ENCODE results near the gene AIPL1. TPM values are rescaled to one million over a fixed set of nuclear protein-coding genes. Genes with fewer than 3 reads are reported as not detected.

AIPL1 gene
- total RNA-seq, 6 donors from 2014 or later = not detected

DNA sequence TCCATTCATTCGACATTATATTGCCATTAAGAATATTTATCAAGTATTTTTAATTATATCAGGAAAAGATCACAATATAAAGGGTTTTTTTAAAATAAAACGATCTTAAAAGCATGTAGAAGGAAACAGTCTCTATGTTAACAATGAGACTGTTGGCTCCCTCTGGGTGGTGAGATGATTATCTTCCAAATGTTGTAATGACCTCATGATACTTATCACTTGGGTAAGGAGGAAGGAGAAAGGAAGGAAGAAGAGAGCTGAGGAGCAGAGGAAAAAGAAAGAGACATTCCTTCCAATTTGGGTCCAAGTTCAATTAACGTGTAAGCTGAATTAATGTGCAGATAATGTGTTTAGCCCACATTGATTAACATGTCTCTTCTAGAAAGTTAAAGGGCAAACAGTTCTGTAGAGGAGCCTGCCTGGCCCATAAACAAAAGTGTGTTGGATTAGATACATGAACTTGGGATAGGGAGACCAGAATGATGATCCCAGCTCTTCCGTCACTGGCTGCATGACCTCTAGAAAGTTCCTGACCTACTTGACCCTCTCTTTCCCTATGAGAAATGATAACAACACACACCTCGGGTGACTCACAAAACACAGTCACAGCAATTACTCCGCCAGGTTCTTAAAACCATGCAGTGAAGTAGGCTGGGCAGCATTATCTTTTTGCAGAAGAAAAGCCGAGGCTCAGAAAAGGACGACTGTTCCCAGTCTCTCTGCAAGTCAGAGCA is 41.3 kb upstream of the AIPL1 start:
- no peak for TF ChIP-seq POLR2A (IDR thresholded peaks at IDR 0.05)
- TF ChIP-seq, protein P1, sequence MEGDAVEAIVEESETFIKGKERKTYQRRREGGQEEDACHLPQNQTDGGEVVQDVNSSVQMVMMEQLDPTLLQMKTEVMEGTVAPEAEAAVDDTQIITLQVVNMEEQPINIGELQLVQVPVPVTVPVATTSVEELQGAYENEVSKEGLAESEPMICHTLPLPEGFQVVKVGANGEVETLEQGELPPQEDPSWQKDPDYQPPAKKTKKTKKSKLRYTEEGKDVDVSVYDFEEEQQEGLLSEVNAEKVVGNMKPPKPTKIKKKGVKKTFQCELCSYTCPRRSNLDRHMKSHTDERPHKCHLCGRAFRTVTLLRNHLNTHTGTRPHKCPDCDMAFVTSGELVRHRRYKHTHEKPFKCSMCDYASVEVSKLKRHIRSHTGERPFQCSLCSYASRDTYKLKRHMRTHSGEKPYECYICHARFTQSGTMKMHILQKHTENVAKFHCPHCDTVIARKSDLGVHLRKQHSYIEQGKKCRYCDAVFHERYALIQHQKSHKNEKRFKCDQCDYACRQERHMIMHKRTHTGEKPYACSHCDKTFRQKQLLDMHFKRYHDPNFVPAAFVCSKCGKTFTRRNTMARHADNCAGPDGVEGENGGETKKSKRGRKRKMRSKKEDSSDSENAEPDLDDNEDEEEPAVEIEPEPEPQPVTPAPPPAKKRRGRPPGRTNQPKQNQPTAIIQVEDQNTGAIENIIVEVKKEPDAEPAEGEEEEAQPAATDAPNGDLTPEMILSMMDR (IDR thresholded peaks at IDR 0.05) = no peak
- TF ChIP-seq EP300 (IDR thresholded peaks at IDR 0.05) = no peak
- no peak for TF ChIP-seq POLR2AphosphoS5 (IDR thresholded peaks at IDR 0.05)
- Histone ChIP-seq H3K4me3 (no peak overlapping the region), H3K27me3 (no peaks in the 10 kb centered on the region), H3K36me3 (no peaks in the 10 kb centered on the region), H3K27ac (no peak overlapping the region), H3K9me3 (no peaks in the 10 kb centered on the region), H3K4me1 (peaks cover 0 to 6% (median 4%) of the 10 kb centered on the region in 4 donors)
- DNase-seq = no peak
- no peak for ATAC-seq (ENCODE audit: low FRiP score in 2 of 2)
- WGBS, 2 donors = 67 to 68% methylated on average over 8 of the region's 8 CpGs

DNA sequence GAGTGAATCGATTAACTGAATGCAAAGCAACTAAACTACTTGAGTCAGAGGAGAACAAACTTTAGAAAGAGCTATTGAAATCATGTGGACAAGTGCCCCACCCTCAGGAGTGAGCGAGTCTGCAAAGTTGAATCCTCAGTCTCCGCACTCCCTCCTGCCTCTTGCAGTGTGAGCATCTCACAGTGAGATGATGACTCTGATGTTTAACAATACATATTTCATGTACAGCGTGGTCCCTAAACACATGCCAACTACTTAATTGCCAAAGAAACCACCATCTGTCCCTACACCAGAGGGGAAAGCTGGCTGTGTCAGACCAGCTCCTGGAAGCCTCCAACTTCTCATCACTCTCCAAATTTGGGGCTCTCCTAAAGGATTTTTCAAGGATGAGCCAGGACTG is 40.5 kb upstream of the AIPL1 start:
- TF ChIP-seq EP300 (IDR thresholded peaks at IDR 0.05) (no peak), POLR2A (IDR thresholded peaks at IDR 0.05) (no peak), POLR2AphosphoS5 (IDR thresholded peaks at IDR 0.05) (no peak)
- TF ChIP-seq, protein P1 (IDR thresholded peaks at IDR 0.05) = no peak
- H3K27me3 ChIP-seq = no peaks in the 10 kb centered on the region
- H3K36me3 ChIP-seq = no peaks in the 10 kb centered on the region
- H3K4me1 ChIP-seq = peaks cover 0 to 6% (median 4%) of the 10 kb centered on the region in 4 donors
- H3K9me3 ChIP-seq = no peaks in the 10 kb centered on the region
- no peak for DNase-seq
- H3K27ac ChIP-seq = no peak overlapping the region
- WGBS, 2 donors = 72 to 83% methylated on average over 4 of the region's 4 CpGs
- no peak overlapping the region for H3K4me3 ChIP-seq
- no peak for ATAC-seq (ENCODE audit: low FRiP score in 2 of 2)

DNA sequence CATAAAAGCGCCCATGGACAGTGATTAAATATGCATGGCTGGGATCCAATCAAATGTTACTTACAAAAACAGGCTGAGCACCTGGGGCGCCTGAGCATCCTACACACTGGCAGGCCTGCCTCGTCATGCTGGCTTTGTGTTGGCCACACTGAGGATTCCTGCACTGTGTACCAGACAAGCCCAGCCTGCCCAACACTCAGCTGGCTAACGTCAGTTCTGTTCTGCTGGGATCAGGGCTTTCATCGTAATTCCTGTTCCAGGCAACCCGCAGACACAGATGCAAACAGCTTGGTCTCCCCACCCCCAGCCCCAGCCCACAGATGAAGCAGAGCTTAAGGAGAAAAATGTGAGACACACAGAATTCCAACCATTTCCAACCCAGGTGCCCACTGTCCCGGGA is 40.0 kb upstream of the AIPL1 start:
- H3K4me3 ChIP-seq = no peak overlapping the region
- H3K27me3 ChIP-seq = no peaks in the 10 kb centered on the region
- peaks cover 0 to 2% (median 0%) of the 10 kb centered on the region in 4 donors for H3K36me3 ChIP-seq
- H3K4me1 ChIP-seq = peaks cover 0 to 6% (median 4%) of the 10 kb centered on the region in 4 donors
- no peak for ATAC-seq (ENCODE audit: low FRiP score in 2 of 2)
- H3K27ac ChIP-seq = no peak overlapping the region
- 70 to 92% methylated on average over 7 of the region's 7 CpGs for WGBS, 2 donors
- TF ChIP-seq, protein P1 (IDR thresholded peaks at IDR 0.05) = no peak
- TF ChIP-seq POLR2A (IDR thresholded peaks at IDR 0.05) (no peak), POLR2AphosphoS5 (IDR thresholded peaks at IDR 0.05) (no peak), EP300 (IDR thresholded peaks at IDR 0.05) (no peak)
- no peaks in the 10 kb centered on the region for H3K9me3 ChIP-seq
- no peak for DNase-seq

DNA sequence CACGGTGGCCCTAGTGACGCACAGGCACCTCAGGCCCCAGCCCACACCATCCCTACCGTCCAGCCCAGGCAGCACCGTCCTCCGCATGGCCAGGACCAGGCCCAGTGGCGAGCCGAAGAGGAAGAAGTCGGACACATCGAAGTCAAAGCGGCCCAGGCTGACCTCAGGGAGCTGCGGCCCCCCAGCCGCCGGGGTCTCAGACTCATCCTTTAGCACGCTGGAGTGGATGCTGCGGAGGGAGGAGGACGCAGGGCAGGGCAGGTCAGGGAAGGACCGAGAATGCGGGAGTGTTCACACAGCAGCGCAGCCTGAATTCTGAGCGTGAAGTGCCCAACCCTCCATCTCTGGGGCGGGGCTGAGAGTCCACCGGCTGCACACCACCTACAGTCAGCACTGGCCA is 39.5 kb upstream of the AIPL1 start:
- 90 to 95% methylated on average over 22 of the region's 22 CpGs for WGBS, 2 donors
- peaks cover 0 to 6% (median 3%) of the 10 kb centered on the region in 4 donors for H3K4me1 ChIP-seq
- no peaks in the 10 kb centered on the region for H3K9me3 ChIP-seq
- TF ChIP-seq EP300 (IDR thresholded peaks at IDR 0.05) (no peak), POLR2AphosphoS5 (IDR thresholded peaks at IDR 0.05) (no peak), POLR2A (IDR thresholded peaks at IDR 0.05) (no peak)
- H3K36me3 ChIP-seq = peaks cover 0 to 3% (median 0%) of the 10 kb centered on the region in 4 donors
- no peak overlapping the region for H3K4me3 ChIP-seq
- H3K27ac ChIP-seq = no peak overlapping the region
- no peak for ATAC-seq (ENCODE audit: low FRiP score in 2 of 2)
- DNase-seq = no peak
- no peaks in the 10 kb centered on the region for H3K27me3 ChIP-seq

DNA sequence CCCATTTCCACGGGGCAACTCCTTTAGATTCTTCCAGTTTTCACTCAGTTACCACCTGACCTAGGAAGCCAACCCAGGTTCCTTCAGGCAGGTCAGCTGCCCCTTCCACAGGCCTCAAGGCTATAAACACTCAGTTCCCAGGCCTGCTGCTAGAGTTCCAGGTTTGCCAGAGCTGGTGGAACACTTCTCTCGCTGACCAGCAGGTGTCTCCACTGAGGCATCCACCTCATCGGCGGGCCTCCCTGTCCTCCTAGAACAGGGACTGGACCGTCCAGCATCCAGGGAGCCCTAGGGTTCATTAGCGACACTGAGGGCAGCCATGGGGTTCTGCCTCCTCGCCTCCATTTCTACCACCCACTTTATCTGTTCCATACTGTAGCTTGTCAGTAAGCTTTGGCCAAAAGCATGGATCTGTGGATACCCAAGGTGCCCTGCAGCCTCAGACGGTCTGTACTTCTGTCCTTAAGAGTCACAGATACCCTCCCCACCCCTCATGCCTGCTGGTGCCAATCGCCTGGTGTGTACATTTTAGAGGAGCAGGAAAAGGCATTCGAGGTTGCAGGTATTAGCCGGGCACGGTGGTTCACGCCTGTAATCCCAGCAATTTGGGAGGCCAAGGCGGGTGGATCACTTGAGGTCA is 38.3 kb upstream of the AIPL1 start:
- no peaks in the 10 kb centered on the region for H3K9me3 ChIP-seq
- ATAC-seq (ENCODE audit: low FRiP score in 2 of 2) = peak; percentile 79 to 84
- H3K36me3 ChIP-seq = peaks cover 0 to 3% (median 0%) of the 10 kb centered on the region in 4 donors
- no peak overlapping the region for H3K27ac ChIP-seq
- no peak overlapping the region for H3K4me3 ChIP-seq
- peaks cover 0 to 6% (median 3%) of the 10 kb centered on the region in 4 donors for H3K4me1 ChIP-seq
- no peaks in the 10 kb centered on the region for H3K27me3 ChIP-seq
- WGBS, 2 donors = 41 to 83% methylated on average over 7 to 14 of the region's 14 CpGs
- no peak for TF ChIP-seq EP300 (IDR thresholded peaks at IDR 0.05)
- TF ChIP-seq, protein P1 (IDR thresholded peaks at IDR 0.05) = peak; percentile 87 to 96 (median 92)
- peak in 1 of 2 donors; percentile 85 for DNase-seq

All from upper lobe of left lung (tissue), 6 donors.